NCI-H748 treated with DMSO at 0.1 percent for 48 hours (cell line): Measurements from ENCODE around the gene PSMB9.

ENCODE experiments used
- DNase-seq: peaks from one replicate; lab custom pipeline; 2025; lab: John Stamatoyannopoulos, UW

The PSMB9 gene

DNA sequence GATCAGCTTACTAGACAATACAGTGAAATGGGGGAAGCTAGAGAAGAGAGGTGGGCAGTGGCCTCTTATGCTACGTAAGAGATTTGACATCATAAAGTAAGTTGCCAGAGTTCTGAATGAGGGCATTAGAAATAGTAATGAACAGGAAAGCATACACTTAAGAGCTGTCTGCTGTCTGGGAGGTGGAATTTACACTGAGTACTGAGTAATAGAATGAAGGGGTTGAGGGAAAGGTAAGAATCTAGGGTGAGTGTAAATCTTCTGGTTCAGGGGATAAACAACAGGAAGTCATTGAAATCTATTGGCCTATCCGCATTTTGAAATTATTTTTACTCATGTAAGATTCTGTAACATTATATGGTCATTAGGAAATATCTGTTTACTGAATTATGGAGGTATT is 51.1 kb downstream of the PSMB9 start:
- no peak for DNase-seq

DNA sequence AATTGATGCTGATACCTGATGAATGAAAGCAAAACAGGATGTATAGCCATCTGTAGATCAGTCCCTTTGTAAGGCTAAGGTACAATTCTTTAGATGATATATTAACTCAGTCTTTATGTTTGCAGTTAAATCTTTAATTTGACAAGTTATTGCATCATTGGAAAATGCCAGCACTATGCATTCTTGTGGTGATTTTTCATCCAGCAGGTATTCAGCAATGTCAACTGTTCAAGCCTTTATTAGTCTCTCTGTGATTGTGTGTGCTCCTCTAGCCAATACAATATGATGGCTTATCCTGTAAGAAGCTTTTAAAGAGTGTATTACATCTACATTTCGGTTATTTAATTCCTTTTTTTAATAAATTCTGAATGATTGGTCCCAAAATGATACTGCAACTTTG is 52.5 kb downstream of the PSMB9 start:
- DNase-seq: no peak

DNA sequence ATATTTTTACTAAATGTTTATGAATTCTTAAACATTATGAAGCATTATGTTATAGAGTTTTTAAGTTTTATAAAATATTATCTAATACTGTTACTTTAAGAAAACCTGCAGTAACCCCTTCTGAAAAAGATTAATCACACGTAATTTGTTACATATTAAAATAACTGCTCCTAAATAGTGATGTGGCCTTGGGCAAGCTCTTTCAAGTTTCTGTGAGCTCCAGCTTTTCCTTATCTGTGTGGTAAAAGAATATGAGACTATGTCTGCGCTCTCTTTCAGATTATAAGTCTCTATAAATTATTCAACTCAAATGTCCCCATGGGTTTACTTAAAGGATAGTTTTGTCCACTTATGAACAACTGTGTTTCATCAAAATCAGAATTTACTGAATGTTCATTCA is 54.9 kb downstream of the PSMB9 start:
- DNase-seq: no peak
